SK-N-SH (cell line): ENCODE measurements around the gene GSE1. TPM values are rescaled to one million over a fixed set of nuclear protein-coding genes. Genes with fewer than 3 reads are reported as not detected.

ENCODE experiments used
- CTCF ChIA-PET: fragments of 300-600, 350-600 bp; formaldehyde crosslinking; extraction: SDS; loops from one replicate; lab custom pipeline; 2021; lab: Yijun Ruan, JAX
- POLR2A ChIA-PET: fragments of 350-600 bp; sonication (Branson Sonifier 250); formaldehyde crosslinking; extraction: SDS; loops from one replicate; lab custom pipeline; 2020; ENCODE audit warnings: antibody characterized with exemption, inconsistent platforms; lab: Yijun Ruan, JAX
- DNase-seq: peaks from one replicate; pipeline ENCODE4 v3.0.0; 2012
- H2AFZ ChIP-seq: fragments of 200-600 bp; sonication (generic); 2 replicates; pipeline ENCODE4 v1.8.1; 2016; ENCODE audit warnings: antibody characterized with exemption, mild to moderate bottlenecking, low read depth
- H3F3A ChIP-seq: fragments of 200-600 bp; sonication (generic); replicated peaks from 2 replicates; pipeline ENCODE3; 2016; ENCODE audit warnings: antibody characterized with exemption, mild to moderate bottlenecking; ENCODE audit not compliant: insufficient read depth
- H3K27ac ChIP-seq, 2 experiments: fragments of 200-500 bp in 1 of 2; fragments of 200-600 bp in 1 of 2; sonication (Bioruptor generic) in 1 of 2; sonication (generic), shearing (Covaris generic) in 1 of 2; 2 replicates each; pipeline versions ENCODE4 v1.5.1 to v1.6.1; 2014 to 2016; ENCODE audit warnings: low read depth in 2 of 2, inconsistent platforms in 1 of 2, low read length in 1 of 2, mild to moderate bottlenecking in 1 of 2, mixed read lengths in 1 of 2
- H3K27me3 ChIP-seq: fragments of 200-600 bp; sonication (generic), shearing (Covaris generic); 2 replicates; pipeline ENCODE4 v1.6.1; 2016; ENCODE audit warnings: mixed run types; ENCODE audit not compliant: insufficient read depth
- H3K36me3 ChIP-seq, 2 experiments: fragments of 200-500 bp in 1 of 2; fragments of 200-600 bp in 1 of 2; sonication (Bioruptor generic) in 1 of 2; sonication (generic) in 1 of 2; replicated peaks in 1 of 2; 2 replicates each; pipeline versions ENCODE3 to v1.5.1; 2014 to 2016; ENCODE audit warnings: low read length in 1 of 2, mild to moderate bottlenecking in 1 of 2; ENCODE audit not compliant: insufficient read depth in 2 of 2, control insufficient read depth in 1 of 2
- H3K4me1 ChIP-seq, 2 experiments: fragments of 200-500 bp in 1 of 2; fragments of 200-600 bp in 1 of 2; sonication (Bioruptor generic) in 1 of 2; sonication (generic), shearing (Covaris generic) in 1 of 2; 2 replicates each; pipeline versions ENCODE4 v1.5.1 to v1.6.1; 2014 to 2016; ENCODE audit warnings: low read depth in 1 of 2, low read length in 1 of 2, mixed run types in 1 of 2; ENCODE audit not compliant: insufficient read depth in 2 of 2, control insufficient read depth in 1 of 2
- H3K4me2 ChIP-seq: fragments of 200-600 bp; sonication (generic), shearing (Covaris generic); 2 replicates; pipeline ENCODE4 v1.6.1; 2017; ENCODE audit warnings: mixed run types
- H3K4me3 ChIP-seq, 2 experiments: fragments of 200-500 bp in 1 of 2; fragments of 200-600 bp in 1 of 2; sonication (Bioruptor generic) in 1 of 2; sonication (generic), shearing (Covaris generic) in 1 of 2; 2 replicates each; pipeline versions ENCODE4 v1.5.1 to v1.8.1; 2014 to 2016; ENCODE audit warnings: low read depth in 2 of 2, inconsistent platforms in 1 of 2, low read length in 1 of 2, mild to moderate bottlenecking in 1 of 2, mixed read lengths in 1 of 2, moderate library complexity in 1 of 2
- H3K79me2 ChIP-seq: fragments of 200-600 bp; sonication (generic); 2 replicates; pipeline ENCODE4 v1.8.1; 2017; ENCODE audit warnings: mild to moderate bottlenecking; ENCODE audit not compliant: insufficient read depth
- H3K9ac ChIP-seq: fragments of 200-600 bp; sonication (generic); 2 replicates; pipeline ENCODE4 v1.6.1; 2017; ENCODE audit warnings: mixed run types
- H3K9me2 ChIP-seq: fragments of 200-600 bp; sonication (generic); 2 replicates; pipeline ENCODE4 v1.6.1; 2017; ENCODE audit warnings: mixed run types
- H3K9me3 ChIP-seq: fragments of 200-600 bp; sonication (generic); 2 replicates; pipeline ENCODE4 v1.6.1; 2017; ENCODE audit warnings: mixed run types, mild to moderate bottlenecking, moderate library complexity
- H4K20me1 ChIP-seq: fragments of 200-600 bp; sonication (generic); 2 replicates; pipeline ENCODE4 v1.6.1; 2017; ENCODE audit warnings: mild to moderate bottlenecking, mixed run types; ENCODE audit not compliant: insufficient read depth
- CTCF ChIP-seq: fragments of 200-600 bp; sonication (generic); IDR thresholded peaks from 2 replicates; pipeline ENCODE4 v1.6.1; 2017; ENCODE audit warnings: antibody characterized with exemption, mild to moderate bottlenecking, moderate library complexity
- ELF1 ChIP-seq: IDR thresholded peaks from 2 replicates; pipeline ENCODE4 v1.4.0; 2012
- EP300 ChIP-seq, 2 experiments: IDR thresholded peaks; 2 replicates each; pipeline versions ENCODE4 v1.4.0 to v1.6.1; 2012; ENCODE audit warnings: borderline replicate concordance in 1 of 2, low read depth in 1 of 2, low read length in 1 of 2
- EZH2phosphoT487 ChIP-seq: fragments of 200-600 bp; sonication (generic); IDR thresholded peaks from 2 replicates; pipeline ENCODE4 v1.6.1; 2017; ENCODE audit warnings: low read depth, mixed run types, mild to moderate bottlenecking, antibody characterized with exemption, moderate library complexity, borderline replicate concordance
- FOSL2 ChIP-seq: IDR thresholded peaks from 2 replicates; pipeline ENCODE4 v1.4.0; 2012; ENCODE audit warnings: low read depth, mild to moderate bottlenecking, moderate library complexity, borderline replicate concordance
- FOXJ3 ChIP-seq: sonication (generic); formaldehyde crosslinking; IDR thresholded peaks from 2 replicates; pipeline ENCODE4 v1.5.1; 2020; ENCODE audit warnings: mild to moderate bottlenecking, missing genetic modification reagents
- FOXM1 ChIP-seq: IDR thresholded peaks from 2 replicates; pipeline ENCODE4 v1.4.0; 2012; ENCODE audit warnings: low read depth, mild to moderate bottlenecking
- GABPA ChIP-seq: IDR thresholded peaks from 2 replicates; pipeline ENCODE4 v1.4.0; 2012; ENCODE audit warnings: low read depth, mild to moderate bottlenecking
- GATA2 ChIP-seq: sonication (generic); formaldehyde crosslinking; IDR thresholded peaks from 2 replicates; pipeline ENCODE4 v1.5.0; 2020; ENCODE audit warnings: mild to moderate bottlenecking, missing genetic modification reagents
- JUND ChIP-seq: IDR thresholded peaks from 2 replicates; pipeline ENCODE4 v1.4.0; 2012
- MEF2A ChIP-seq: IDR thresholded peaks from 2 replicates; pipeline ENCODE4 v1.4.0; 2012; ENCODE audit warnings: low read depth, borderline replicate concordance
- MXI1 ChIP-seq: IDR thresholded peaks from 2 replicates; pipeline ENCODE4 v1.6.1; 2012; ENCODE audit warnings: mild to moderate bottlenecking, low read depth, low read length, improper control_type of control experiment
- NFIC ChIP-seq: IDR thresholded peaks from 2 replicates; pipeline ENCODE4 v1.4.0; 2012; ENCODE audit warnings: borderline replicate concordance
- NRF1 ChIP-seq: IDR thresholded peaks from 2 replicates; pipeline ENCODE4 v1.6.1; 2012; ENCODE audit warnings: low read depth, mild to moderate bottlenecking, low read length
- PBX3 ChIP-seq: IDR thresholded peaks from 2 replicates; pipeline ENCODE4; 2012
- POLR2AphosphoS5 ChIP-seq: IDR thresholded peaks from 2 replicates; pipeline ENCODE4 v1.6.1; 2012; ENCODE audit warnings: low read depth, low read length
- RAD21 ChIP-seq: IDR thresholded peaks from 2 replicates; pipeline ENCODE4 v1.6.1; 2012; ENCODE audit warnings: mild to moderate bottlenecking, low read length
- RCOR1 ChIP-seq: fragments of 150-350 bp; IDR thresholded peaks from 2 replicates; pipeline ENCODE4 v1.6.1; 2017; ENCODE audit warnings: antibody characterized with exemption, low read length
- RXRA ChIP-seq: IDR thresholded peaks from 2 replicates; pipeline ENCODE4 v1.4.0; 2012; ENCODE audit warnings: low read depth, mild to moderate bottlenecking, borderline replicate concordance
- SIN3A ChIP-seq: IDR thresholded peaks from 2 replicates; pipeline ENCODE4 v1.6.1; 2012; ENCODE audit warnings: low read depth, mild to moderate bottlenecking, low read length, moderate library complexity, borderline replicate concordance
- SMC3 ChIP-seq: IDR thresholded peaks from 2 replicates; pipeline ENCODE4 v1.6.1; 2012; ENCODE audit warnings: low read depth, low read length, improper control_type of control experiment
- TAF1 ChIP-seq: IDR thresholded peaks from 2 replicates; pipeline ENCODE4 v1.6.1; 2012; ENCODE audit warnings: low read depth, mild to moderate bottlenecking, low read length, moderate library complexity, borderline replicate concordance
- TCF12 ChIP-seq: IDR thresholded peaks from 2 replicates; pipeline ENCODE4 v1.4.0; 2012
- TEAD4 ChIP-seq: IDR thresholded peaks from 2 replicates; pipeline ENCODE4 v1.4.0; 2012; ENCODE audit warnings: mild to moderate bottlenecking, borderline replicate concordance; ENCODE audit not compliant: insufficient read depth
- YY1 ChIP-seq: IDR thresholded peaks from 2 replicates; pipeline ENCODE4 v1.4.0; 2012; ENCODE audit warnings: low read depth, mild to moderate bottlenecking
- WGBS: methylation state at CpG from one replicate; pipeline ENCODE4 v1.1.6; 2017; ENCODE audit warnings: low lambda C conversion rate; 5-methylcytosine and 5-hydroxymethylcytosine counted together
- polyA plus RNA-seq, 3 experiments: library from polyadenylated mRNA; depleted of rRNA; stranded (reverse); fragments of >200 nt; gene quantifications; 2 replicates each; pipeline ENCODE4 v1.2.3, GENCODE V29; 2012
- TF ChIP-seq, protein P1 (sequence below): IDR thresholded peaks from 2 replicates; pipeline ENCODE4 v1.4.0; 2012; ENCODE audit warnings: low read depth, borderline replicate concordance
- TF ChIP-seq, protein P2 (sequence below): fragments of 150-350 bp; IDR thresholded peaks from 2 replicates; pipeline ENCODE4 v1.6.1; 2016; ENCODE audit warnings: mild to moderate bottlenecking, low read depth, low read length
- TF ChIP-seq, protein P3 (sequence below): IDR thresholded peaks from 2 replicates; pipeline ENCODE4 v1.4.0; 2012; ENCODE audit warnings: low read depth
- TF ChIP-seq, protein P4 (sequence below): fragments of 150-350 bp; IDR thresholded peaks from 2 replicates; pipeline ENCODE4 v1.6.1; 2017; ENCODE audit warnings: antibody characterized with exemption, low read length, low read depth, borderline replicate concordance

Gene GSE1
- polyA plus RNA-seq, 1 of the 3 experiments (the other 2 are of a cell fraction), result 26.5 TPM

DNA sequence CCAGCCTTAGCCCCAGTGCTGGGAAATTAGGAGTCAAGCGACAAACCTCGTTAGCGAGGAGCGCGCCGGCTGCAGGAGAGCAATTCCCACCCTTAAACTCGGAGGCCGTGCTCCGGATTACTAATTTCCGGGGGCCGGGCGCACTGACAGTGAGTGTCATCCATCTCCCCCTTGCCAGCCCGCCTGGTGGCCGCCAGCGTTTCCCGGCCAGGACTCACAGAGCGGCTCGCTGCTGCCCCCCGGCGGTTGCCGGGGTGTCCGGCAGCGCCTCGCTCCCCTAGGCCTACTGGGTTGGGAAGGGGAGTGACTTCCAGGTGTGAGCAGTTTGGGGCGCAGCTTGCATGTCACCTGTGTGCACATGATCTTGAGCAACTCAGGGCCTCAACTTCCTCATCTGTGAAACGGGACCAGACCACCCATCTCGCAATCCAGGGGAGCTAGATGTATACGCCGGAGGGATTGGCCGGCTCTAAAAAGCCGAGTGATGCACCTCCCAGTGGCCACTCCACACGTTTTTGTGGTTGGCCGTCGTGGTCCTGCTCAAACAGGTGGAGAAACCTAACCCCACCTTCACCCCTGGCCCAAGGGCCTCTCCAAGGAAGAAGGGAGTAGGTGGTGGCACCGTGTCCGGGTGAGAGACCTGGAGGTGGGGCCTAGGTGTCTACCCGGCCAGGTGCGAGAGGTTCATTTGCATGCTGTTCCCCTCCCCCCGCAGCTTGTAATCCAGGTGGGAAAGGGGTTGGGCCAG lies 2.5 kb upstream of the GSE1 start:
- no peaks in the 10 kb centered on the region for H3K9me3 ChIP-seq
- ChIA-PET CTCF (interaction anchor here (0.6 to 3.0 kb wide), 75 partner anchors 9 to 496 kb away, joined by 3 to 51 read pairs (median 5); no protein-coding TSS in a partner anchor), POLR2A (no interaction called here)
- no peaks in the 10 kb centered on the region for H3K27me3 ChIP-seq
- H3K27ac ChIP-seq, result peak overlapping the region; percentile 74 to 97
- H3K36me3 ChIP-seq, result no peaks in the 10 kb centered on the region
- peaks cover 13 to 59% of the 10 kb centered on the region in 2 experiments for H3K4me1 ChIP-seq
- peak overlapping the region; percentile 9 to 42; a peak in 2 of 4 replicates for H3K4me3 ChIP-seq
- WGBS, result 19% methylated on average over 26 of the region's 39 CpGs
- peak overlapping the region; percentile 98 for H3K4me2 ChIP-seq
- H4K20me1 ChIP-seq, result peaks cover 30% of the 10 kb centered on the region
- H3F3A ChIP-seq, result peaks cover 14% of the 10 kb centered on the region
- H3K9ac ChIP-seq, result peak overlapping the region; percentile 29; the same call in 1 of the 2 replicates
- H3K9me2 ChIP-seq, result no peaks in the 10 kb centered on the region
- no peak overlapping the region for H2AFZ ChIP-seq
- DNase-seq, result peak; percentile 83
- H3K79me2 ChIP-seq, result peaks cover 20% of the 10 kb centered on the region; the same call in 1 of the 2 replicates
- TF ChIP-seq EP300 (IDR thresholded peaks at IDR 0.05; ENCODE audit: borderline replicate concordance in 1 of 2, low read depth in 1 of 2, low read length in 1 of 2) (peak in 1 of 2 experiments; percentile 52; a peak in 2 of 4 replicates), SMC3 (peak; percentile 85), PBX3 (peak; percentile 94), RAD21 (peak; percentile 94), TEAD4 (no peak), SIN3A (peak; percentile 67; the same call in 1 of the 2 replicates), RXRA (no peak; the same call in 1 of the 2 replicates), CTCF (peak; percentile 91), NRF1 (no peak), FOXJ3 (CRISPR knock-in tag) (no peak), ELF1 (no peak), JUND (no peak; the same call in 1 of the 2 replicates), MXI1 (peak; percentile 78; the same call in 1 of the 2 replicates), MEF2A (no peak), NFIC (no peak; the same call in 1 of the 2 replicates), FOSL2 (peak; percentile 62; the same call in 1 of the 2 replicates), FOXM1 (no peak), GABPA (0 out of 2 replicates have a peak, but pooled peaks have one; percentile 28), EZH2phosphoT487 (no peak), POLR2AphosphoS5 (no peak), RCOR1 (no peak; the same call in 1 of the 2 replicates), YY1 (no peak), TAF1 (no peak), TCF12 (no peak), GATA2 (CRISPR knock-in tag) (no peak)
- TF ChIP-seq, protein P1, sequence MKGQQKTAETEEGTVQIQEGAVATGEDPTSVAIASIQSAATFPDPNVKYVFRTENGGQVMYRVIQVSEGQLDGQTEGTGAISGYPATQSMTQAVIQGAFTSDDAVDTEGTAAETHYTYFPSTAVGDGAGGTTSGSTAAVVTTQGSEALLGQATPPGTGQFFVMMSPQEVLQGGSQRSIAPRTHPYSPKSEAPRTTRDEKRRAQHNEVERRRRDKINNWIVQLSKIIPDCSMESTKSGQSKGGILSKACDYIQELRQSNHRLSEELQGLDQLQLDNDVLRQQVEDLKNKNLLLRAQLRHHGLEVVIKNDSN, result no peak
- TF ChIP-seq, protein P2, sequence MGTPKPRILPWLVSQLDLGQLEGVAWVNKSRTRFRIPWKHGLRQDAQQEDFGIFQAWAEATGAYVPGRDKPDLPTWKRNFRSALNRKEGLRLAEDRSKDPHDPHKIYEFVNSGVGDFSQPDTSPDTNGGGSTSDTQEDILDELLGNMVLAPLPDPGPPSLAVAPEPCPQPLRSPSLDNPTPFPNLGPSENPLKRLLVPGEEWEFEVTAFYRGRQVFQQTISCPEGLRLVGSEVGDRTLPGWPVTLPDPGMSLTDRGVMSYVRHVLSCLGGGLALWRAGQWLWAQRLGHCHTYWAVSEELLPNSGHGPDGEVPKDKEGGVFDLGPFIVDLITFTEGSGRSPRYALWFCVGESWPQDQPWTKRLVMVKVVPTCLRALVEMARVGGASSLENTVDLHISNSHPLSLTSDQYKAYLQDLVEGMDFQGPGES, result no peak
- TF ChIP-seq, protein P3, sequence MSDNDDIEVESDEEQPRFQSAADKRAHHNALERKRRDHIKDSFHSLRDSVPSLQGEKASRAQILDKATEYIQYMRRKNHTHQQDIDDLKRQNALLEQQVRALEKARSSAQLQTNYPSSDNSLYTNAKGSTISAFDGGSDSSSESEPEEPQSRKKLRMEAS, result peak; percentile 72; the same call in 1 of the 2 replicates
- TF ChIP-seq, protein P4, sequence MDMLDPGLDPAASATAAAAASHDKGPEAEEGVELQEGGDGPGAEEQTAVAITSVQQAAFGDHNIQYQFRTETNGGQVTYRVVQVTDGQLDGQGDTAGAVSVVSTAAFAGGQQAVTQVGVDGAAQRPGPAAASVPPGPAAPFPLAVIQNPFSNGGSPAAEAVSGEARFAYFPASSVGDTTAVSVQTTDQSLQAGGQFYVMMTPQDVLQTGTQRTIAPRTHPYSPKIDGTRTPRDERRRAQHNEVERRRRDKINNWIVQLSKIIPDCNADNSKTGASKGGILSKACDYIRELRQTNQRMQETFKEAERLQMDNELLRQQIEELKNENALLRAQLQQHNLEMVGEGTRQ, result no peak
